Measurements from ENCODE around the gene DGKB. TPM values are rescaled to one million over a fixed set of nuclear protein-coding genes. Genes with fewer than 3 reads are reported as not detected.

DGKB gene
- total RNA-seq, 2 donors from 2014 or later: not detected

- Mint-ChIP-seq H3K9me3 (peaks cover 3% of the 10 kb centered on the region), H3K4me1 (ENCODE audit: low read depth in 2 of 2) (no peaks in the 10 kb centered on the region), H3K36me3 (no peaks in the 10 kb centered on the region), H3K4me3 (no peak overlapping the region), H3K27ac (no peak overlapping the region), H3K27me3 (no peaks in the 10 kb centered on the region)
- ATAC-seq: no peak
- no peak for DNase-seq (ENCODE audit: low spot score)
These were observed 151.1 kb downstream of the DGKB start for GRCh38 chr7:14751461-14751860.

- no peaks in the 10 kb centered on the region for H3K27me3 Mint-ChIP-seq
These were observed 154.1 kb downstream of the DGKB start for GRCh38 chr7:14748461-14748860.

GRCh38 chr7:14747701-14748100 is 154.8 kb downstream of the DGKB start:
- H3K27ac Mint-ChIP-seq: no peak overlapping the region
- DNase-seq (ENCODE audit: low spot score) (no peak), ATAC-seq (no peak)
- H3K9me3 Mint-ChIP-seq: peaks cover 3% of the 10 kb centered on the region
- no peaks in the 10 kb centered on the region for H3K4me1 Mint-ChIP-seq (ENCODE audit: low read depth in 2 of 2)
- no peaks in the 10 kb centered on the region for H3K36me3 Mint-ChIP-seq
- H3K27me3 Mint-ChIP-seq: no peaks in the 10 kb centered on the region
- no peak overlapping the region for H3K4me3 Mint-ChIP-seq

More at GRCh38 chr7:14748461-14748860, 154.1 kb downstream of the DGKB start:
- H3K36me3 Mint-ChIP-seq: no peaks in the 10 kb centered on the region
- ATAC-seq: no peak
- H3K9me3 Mint-ChIP-seq: peaks cover 6% of the 10 kb centered on the region
- H3K27ac Mint-ChIP-seq: no peak overlapping the region
- DNase-seq (ENCODE audit: low spot score): no peak
- H3K4me1 Mint-ChIP-seq (ENCODE audit: low read depth in 2 of 2): no peaks in the 10 kb centered on the region
- no peak overlapping the region for H3K4me3 Mint-ChIP-seq

- Mint-ChIP-seq H3K36me3 (no peaks in the 10 kb centered on the region), H3K4me3 (no peak overlapping the region), H3K9me3 (peaks cover 3% of the 10 kb centered on the region), H3K27ac (no peak overlapping the region), H3K27me3 (no peaks in the 10 kb centered on the region), H3K4me1 (ENCODE audit: low read depth in 2 of 2) (no peaks in the 10 kb centered on the region)
- ATAC-seq: no peak
- no peak for DNase-seq (ENCODE audit: low spot score)
These were observed 157.5 kb downstream of the DGKB start for GRCh38 chr7:14745076-14745475.

- DNase-seq (ENCODE audit: low spot score) (no peak), ATAC-seq (no peak)
- Mint-ChIP-seq H3K27me3 (no peaks in the 10 kb centered on the region), H3K36me3 (no peaks in the 10 kb centered on the region), H3K4me3 (no peak overlapping the region), H3K4me1 (ENCODE audit: low read depth in 2 of 2) (no peaks in the 10 kb centered on the region), H3K9me3 (peaks cover 3% of the 10 kb centered on the region), H3K27ac (no peak overlapping the region)
These were observed 161.9 kb downstream of the DGKB start for GRCh38 chr7:14740606-14741005.

GRCh38 chr7:14739841-14740185 is 162.7 kb downstream of the DGKB start:
- Mint-ChIP-seq H3K4me1 (ENCODE audit: low read depth in 2 of 2) (no peaks in the 10 kb centered on the region), H3K27ac (no peak overlapping the region), H3K36me3 (no peaks in the 10 kb centered on the region), H3K27me3 (no peaks in the 10 kb centered on the region), H3K9me3 (peaks cover 3% of the 10 kb centered on the region), H3K4me3 (no peak overlapping the region)
- ATAC-seq (no peak), DNase-seq (ENCODE audit: low spot score) (no peak)

- ATAC-seq (no peak), DNase-seq (ENCODE audit: low spot score) (no peak)
- no peak overlapping the region for H3K27ac Mint-ChIP-seq
- no peaks in the 10 kb centered on the region for H3K27me3 Mint-ChIP-seq
- H3K4me3 Mint-ChIP-seq: no peak overlapping the region
- H3K4me1 Mint-ChIP-seq (ENCODE audit: low read depth in 2 of 2): no peaks in the 10 kb centered on the region
- peaks cover 3% of the 10 kb centered on the region for H3K9me3 Mint-ChIP-seq
- no peaks in the 10 kb centered on the region for H3K36me3 Mint-ChIP-seq
These were observed 163.2 kb downstream of the DGKB start for GRCh38 chr7:14739168-14739840.

- H3K27me3 Mint-ChIP-seq: no peaks in the 10 kb centered on the region
- no peak for DNase-seq (ENCODE audit: low spot score)
- peaks cover 7% of the 10 kb centered on the region for H3K9me3 Mint-ChIP-seq
- no peak overlapping the region for H3K27ac Mint-ChIP-seq
- ATAC-seq: no peak
- no peaks in the 10 kb centered on the region for H3K4me1 Mint-ChIP-seq (ENCODE audit: low read depth in 2 of 2)
- H3K36me3 Mint-ChIP-seq: no peaks in the 10 kb centered on the region
- H3K4me3 Mint-ChIP-seq: no peak overlapping the region
These were observed 164.5 kb downstream of the DGKB start for GRCh38 chr7:14738086-14738485.

GRCh38 chr7:14734839-14735321 is 167.7 kb downstream of the DGKB start:
- DNase-seq (ENCODE audit: low spot score) (no peak), ATAC-seq (no peak)
- Mint-ChIP-seq H3K36me3 (no peaks in the 10 kb centered on the region), H3K4me1 (ENCODE audit: low read depth in 2 of 2) (no peaks in the 10 kb centered on the region), H3K9me3 (peaks cover 11% of the 10 kb centered on the region), H3K27ac (no peak overlapping the region), H3K4me3 (no peak overlapping the region), H3K27me3 (no peaks in the 10 kb centered on the region)

GRCh38 chr7:14720785-14721184 is 181.8 kb downstream of the DGKB start:
- H3K27me3 Mint-ChIP-seq: no peaks in the 10 kb centered on the region
- H3K36me3 Mint-ChIP-seq: no peaks in the 10 kb centered on the region
- no peak for DNase-seq (ENCODE audit: low spot score)

GRCh38 chr7:14717816-14718215 is 184.7 kb downstream of the DGKB start:
- ATAC-seq (no peak), DNase-seq (ENCODE audit: low spot score) (no peak)
- peaks cover 2% of the 10 kb centered on the region for H3K9me3 Mint-ChIP-seq
- no peaks in the 10 kb centered on the region for H3K4me1 Mint-ChIP-seq (ENCODE audit: low read depth in 2 of 2)
- no peak overlapping the region for H3K4me3 Mint-ChIP-seq
- no peaks in the 10 kb centered on the region for H3K36me3 Mint-ChIP-seq
- no peaks in the 10 kb centered on the region for H3K27me3 Mint-ChIP-seq
- H3K27ac Mint-ChIP-seq: no peak overlapping the region

More at GRCh38 chr7:14720785-14721184, 181.8 kb downstream of the DGKB start:
- Mint-ChIP-seq H3K4me1 (ENCODE audit: low read depth in 2 of 2) (no peaks in the 10 kb centered on the region), H3K9me3 (peaks cover 2% of the 10 kb centered on the region), H3K27ac (no peak overlapping the region), H3K4me3 (no peak overlapping the region)
- ATAC-seq: no peak

GRCh38 chr7:14717169-14717568 is 185.4 kb downstream of the DGKB start:
- Mint-ChIP-seq H3K36me3 (no peaks in the 10 kb centered on the region), H3K9me3 (peaks cover 2% of the 10 kb centered on the region), H3K27ac (no peak overlapping the region), H3K4me1 (ENCODE audit: low read depth in 2 of 2) (no peaks in the 10 kb centered on the region), H3K27me3 (no peaks in the 10 kb centered on the region), H3K4me3 (no peak overlapping the region)
- ATAC-seq (no peak), DNase-seq (ENCODE audit: low spot score) (no peak)

GRCh38 chr7:14714161-14714728 is 188.3 kb downstream of the DGKB start:
- DNase-seq (ENCODE audit: low spot score): no peak
- no peak overlapping the region for H3K27ac Mint-ChIP-seq
- no peak overlapping the region for H3K4me3 Mint-ChIP-seq
- H3K9me3 Mint-ChIP-seq: peaks cover 9% of the 10 kb centered on the region
- H3K27me3 Mint-ChIP-seq: no peaks in the 10 kb centered on the region
- no peaks in the 10 kb centered on the region for H3K4me1 Mint-ChIP-seq (ENCODE audit: low read depth in 2 of 2)
- peak in 1 of 2 donors; percentile 77 for ATAC-seq
- H3K36me3 Mint-ChIP-seq: no peaks in the 10 kb centered on the region

- DNase-seq (ENCODE audit: low spot score) (no peak), ATAC-seq (no peak)
- H3K4me3 Mint-ChIP-seq: no peak overlapping the region
- no peaks in the 10 kb centered on the region for H3K36me3 Mint-ChIP-seq
- no peak overlapping the region for H3K27ac Mint-ChIP-seq
- H3K4me1 Mint-ChIP-seq (ENCODE audit: low read depth in 2 of 2): no peaks in the 10 kb centered on the region
- H3K9me3 Mint-ChIP-seq: no peaks in the 10 kb centered on the region
- H3K27me3 Mint-ChIP-seq: no peaks in the 10 kb centered on the region
These were observed 204.3 kb downstream of the DGKB start for GRCh38 chr7:14698239-14698638.

- H3K9me3 Mint-ChIP-seq: no peaks in the 10 kb centered on the region
- no peak overlapping the region for H3K27ac Mint-ChIP-seq
- ATAC-seq (no peak), DNase-seq (ENCODE audit: low spot score) (no peak)
- no peaks in the 10 kb centered on the region for H3K4me1 Mint-ChIP-seq (ENCODE audit: low read depth in 2 of 2)
- H3K4me3 Mint-ChIP-seq: no peak overlapping the region
- no peaks in the 10 kb centered on the region for H3K36me3 Mint-ChIP-seq
- no peaks in the 10 kb centered on the region for H3K27me3 Mint-ChIP-seq
These were observed 204.9 kb downstream of the DGKB start for GRCh38 chr7:14697684-14698083.
